Stimulated activated CD4-positive, alpha-beta T cell treated with anti-CD3 and anti-CD28 coated beads, Interleukin-12 subunit alpha, Interleukin-12 subunit beta, amount 100 ng/mL, for 24 hours (primary cell): Measurements from ENCODE around the gene IQSEC2.

Experiments
- DNase-seq, 2 experiments: peaks; one replicate each; pipeline ENCODE4 v3.0.0-alpha.2; 2020; ENCODE audit warnings: low read depth in 2 of 2

The IQSEC2 gene

DNA sequence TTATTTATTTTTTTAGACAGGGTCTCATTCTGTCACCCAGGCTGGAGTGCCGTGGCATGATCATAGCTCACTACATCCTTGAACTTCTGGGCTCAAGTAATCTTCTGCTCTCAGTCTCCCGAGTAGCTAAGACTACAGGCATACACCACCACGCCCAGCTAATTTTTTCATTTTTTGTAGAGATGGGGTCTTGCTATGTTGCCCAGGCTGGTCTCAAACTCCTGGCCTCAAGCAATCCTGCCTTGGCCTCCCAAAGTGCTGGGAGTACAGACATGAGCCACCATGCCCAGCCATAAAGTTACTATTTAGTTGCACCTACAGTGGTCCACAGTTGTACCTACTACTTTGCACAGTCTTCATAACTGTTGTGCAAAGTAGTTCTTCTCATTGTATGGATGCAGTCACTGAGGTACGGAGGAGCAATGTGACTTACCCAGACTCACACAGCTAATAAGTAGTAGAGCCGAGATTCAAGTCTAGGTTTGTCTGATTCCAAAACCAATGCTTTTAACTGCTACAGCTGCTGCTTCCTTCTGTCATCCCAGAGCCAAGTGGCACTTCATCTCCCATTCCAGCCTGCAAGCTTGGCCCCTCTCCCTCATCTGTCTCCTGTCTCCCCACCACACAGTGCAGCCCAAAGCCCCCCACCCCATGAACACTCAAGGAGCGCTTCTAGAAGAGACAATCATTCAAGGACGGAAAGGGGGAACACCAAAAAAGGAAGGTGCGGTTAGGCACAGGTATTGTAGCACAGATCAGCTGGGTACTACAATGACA is 24.0 kb upstream of the IQSEC2 start:
- no peak for DNase-seq

DNA sequence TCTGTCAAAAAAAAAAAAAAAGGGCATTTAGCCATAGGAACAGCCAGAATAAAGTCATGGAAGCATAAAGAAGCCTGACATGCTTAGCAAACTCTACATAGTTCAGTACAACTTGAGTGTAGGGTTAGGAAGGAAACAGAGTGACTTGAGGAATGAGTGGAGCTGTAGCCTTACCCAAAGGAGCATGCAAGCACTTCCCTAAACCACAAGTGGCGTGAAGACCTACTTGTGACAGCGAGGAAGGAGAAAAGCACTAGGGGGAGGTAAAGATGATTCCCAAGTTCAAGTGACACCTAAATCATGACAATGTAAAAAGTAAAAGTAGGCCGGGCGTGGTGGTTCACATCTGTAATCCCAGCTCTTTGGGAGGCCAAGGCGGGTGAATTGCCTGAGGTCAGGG is 21.8 kb upstream of the IQSEC2 start:
- DNase-seq = no peak

DNA sequence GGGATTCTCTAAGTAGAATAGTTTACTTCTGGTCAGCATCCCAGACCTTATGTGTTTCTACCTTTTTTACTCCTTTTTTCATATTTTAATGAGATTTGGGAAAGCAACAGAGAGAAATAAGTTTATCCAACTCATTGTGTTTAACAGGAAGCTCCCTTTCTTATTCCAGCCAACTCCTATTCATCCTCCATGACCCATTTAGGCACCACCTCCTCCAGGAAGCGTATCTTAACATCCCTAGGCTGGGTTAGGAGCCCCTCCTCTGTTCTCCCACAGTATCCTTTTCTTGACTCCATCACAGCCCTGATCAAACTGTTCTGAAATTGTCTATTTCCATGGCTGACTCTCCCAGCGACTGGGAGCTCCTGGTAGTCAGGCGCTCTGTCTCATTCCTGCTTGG is 18.8 kb upstream of the IQSEC2 start:
- DNase-seq = no peak

DNA sequence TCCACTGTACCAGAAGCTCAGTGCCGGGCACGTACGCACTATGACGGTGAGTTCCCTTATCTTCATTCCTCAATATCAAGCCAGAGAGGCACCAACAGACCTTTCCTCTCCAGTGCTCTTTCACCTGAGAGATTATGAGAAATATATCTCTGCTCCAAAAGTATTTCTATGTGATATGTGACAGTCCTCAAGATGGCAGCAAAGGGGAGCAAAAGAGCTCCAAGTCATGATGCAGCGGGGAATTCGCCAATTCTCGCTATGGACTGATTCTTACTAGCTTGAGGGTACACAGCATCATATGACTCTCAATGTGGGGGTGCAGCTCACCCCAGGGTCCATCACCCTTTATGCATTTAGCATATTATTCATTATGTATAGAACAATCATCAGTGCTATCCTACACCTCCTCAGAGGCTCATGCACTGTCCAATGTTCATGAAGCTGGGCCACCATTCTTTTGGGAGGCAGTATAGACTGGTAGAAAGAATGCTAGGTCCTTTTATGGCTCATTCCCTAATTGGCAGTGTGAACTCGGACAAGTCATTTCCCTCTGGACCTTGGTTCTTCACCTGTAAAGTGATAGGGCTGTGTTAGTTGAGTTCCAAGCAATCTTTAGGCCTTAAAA is 12.8 kb upstream of the IQSEC2 start:
- no peak for DNase-seq

DNA sequence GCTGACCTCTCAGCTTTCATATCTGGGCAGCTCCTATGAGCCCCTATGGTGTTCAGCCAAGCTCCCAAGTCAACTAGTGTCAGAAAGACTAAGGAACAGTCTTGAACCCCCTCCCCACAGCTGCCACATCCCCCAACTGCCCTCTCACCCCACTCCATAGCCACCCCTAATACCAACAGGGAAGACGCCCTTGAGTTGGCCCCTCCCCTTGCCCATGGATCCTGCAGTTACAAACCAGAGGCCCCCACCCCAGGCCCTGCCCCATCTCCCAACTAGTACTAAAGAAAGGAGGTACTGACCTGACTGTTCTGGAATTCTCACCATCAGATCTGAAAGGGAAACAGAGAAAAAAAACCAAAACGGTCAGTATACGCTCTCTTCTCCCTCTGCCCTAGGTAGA is 10.2 kb upstream of the IQSEC2 start:
- DNase-seq = no peak

DNA sequence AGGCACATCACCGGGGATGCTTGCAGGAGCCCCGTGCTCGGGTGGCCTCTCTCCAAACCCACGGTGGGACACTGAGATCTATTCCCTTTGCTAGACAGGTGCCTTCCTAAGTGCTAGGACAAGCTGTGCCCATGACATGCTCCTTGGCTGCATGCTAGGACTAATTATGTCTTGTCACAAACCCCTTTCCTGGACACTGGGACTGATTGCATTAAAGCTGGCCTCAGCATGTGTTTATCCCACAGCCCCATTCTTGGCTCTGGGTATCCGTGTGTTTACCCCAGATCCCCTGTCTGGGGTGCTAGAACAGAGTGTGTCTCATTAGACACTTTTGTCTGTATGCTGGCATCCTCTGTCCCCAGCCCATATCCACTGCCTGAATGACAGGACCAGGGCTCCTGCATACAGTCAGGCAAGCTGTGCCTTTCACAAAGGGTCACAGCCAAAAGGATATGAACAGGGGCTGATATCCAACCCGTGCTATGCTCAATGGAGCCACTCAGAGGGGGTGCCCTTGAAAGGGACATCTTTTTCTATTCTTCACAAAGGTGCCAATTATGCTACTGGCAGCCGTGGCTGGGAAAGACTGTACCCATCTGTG is 9.2 kb upstream of the IQSEC2 start:
- DNase-seq = no peak

DNA sequence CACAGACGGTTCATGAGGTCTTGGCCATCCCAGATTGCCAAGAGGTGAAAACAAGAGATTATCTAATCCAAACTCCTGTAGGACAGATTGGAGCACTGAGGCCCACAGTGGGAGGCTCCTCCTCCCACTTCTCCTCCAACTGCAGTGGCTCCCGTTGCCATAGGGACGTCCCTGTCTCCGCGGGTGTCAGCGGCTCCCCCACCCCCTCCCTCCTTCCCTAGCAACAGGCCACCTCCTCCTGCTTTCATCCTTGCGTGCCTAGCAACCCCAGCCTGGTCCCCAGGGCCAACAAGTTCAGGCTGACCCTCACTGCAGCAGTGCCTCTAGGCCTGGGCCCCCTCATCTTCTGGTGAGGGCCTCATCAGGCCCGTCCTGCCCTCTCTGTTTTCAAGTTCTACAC is 6.8 kb upstream of the IQSEC2 start:
- no peak for DNase-seq

DNA sequence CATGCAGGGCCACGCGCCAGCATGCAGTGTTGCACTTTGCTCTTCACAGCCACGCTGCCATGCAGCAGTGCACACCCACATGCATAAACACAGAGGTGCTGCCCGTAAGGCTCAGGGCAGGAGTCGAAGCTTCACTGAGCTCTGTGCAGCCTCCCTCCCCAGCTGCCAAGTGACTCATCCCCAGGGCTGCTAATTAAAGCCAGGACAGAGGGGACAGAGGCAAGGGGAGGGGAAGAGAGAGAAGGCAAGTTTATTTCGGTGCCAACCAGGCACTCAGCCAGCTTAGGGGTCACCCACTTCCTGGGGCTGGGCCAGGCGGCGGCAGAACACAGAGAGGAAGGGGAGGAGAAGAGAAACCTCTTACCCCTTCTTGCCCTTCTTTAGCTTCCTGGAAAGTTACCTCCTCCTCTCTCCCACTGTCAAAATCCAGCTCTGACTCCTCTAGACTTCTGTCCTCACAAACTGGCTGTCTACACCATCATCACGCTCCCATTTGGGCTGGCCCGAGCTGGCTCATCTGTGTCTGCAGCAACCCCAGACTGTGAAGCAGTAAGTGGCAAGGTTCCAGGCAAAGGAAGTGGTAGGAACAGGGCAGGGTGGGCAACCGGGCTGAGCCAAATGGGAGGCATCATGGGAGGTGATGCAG is 6.2 kb upstream of the IQSEC2 start:
- DNase-seq = no peak

DNA sequence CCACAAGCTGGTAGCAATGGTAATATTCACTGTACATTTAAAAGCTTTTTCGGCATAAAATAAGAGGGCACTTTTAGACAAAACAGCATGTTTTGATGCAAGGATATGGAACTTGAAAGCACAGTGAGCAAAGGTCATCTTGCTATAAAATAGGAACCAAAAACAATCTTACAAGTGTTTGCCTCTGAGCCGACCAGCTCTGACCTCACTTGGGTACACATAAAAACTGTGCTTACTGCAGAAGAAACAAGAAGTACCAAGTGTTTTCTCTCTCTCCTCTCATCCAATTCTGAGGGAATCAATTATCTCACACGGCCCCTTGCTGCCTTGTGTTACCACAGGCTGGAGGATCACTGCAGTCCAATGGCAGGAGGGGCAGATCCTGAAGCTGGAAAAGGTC is 4.8 kb upstream of the IQSEC2 start:
- DNase-seq = no peak

DNA sequence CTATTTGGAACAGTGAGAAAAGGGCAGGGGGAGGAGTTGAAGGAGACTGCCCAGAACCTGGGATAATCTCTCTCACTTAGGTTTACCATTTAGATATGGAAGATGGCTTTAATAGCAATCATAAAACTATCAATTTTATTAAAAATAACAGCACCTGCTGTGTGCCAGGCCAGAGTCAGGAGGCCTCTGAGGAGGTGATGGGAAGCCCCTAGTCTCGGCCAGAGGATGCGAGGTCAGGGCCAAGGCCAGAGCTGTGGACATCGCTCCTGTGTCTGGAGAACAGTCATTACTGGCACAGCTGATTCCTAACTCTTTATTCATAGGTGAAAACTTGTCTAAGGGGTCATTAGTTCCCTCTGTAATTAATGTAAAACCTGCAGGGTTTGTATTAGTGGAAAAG is 4.2 kb upstream of the IQSEC2 start:
- DNase-seq = no peak

DNA sequence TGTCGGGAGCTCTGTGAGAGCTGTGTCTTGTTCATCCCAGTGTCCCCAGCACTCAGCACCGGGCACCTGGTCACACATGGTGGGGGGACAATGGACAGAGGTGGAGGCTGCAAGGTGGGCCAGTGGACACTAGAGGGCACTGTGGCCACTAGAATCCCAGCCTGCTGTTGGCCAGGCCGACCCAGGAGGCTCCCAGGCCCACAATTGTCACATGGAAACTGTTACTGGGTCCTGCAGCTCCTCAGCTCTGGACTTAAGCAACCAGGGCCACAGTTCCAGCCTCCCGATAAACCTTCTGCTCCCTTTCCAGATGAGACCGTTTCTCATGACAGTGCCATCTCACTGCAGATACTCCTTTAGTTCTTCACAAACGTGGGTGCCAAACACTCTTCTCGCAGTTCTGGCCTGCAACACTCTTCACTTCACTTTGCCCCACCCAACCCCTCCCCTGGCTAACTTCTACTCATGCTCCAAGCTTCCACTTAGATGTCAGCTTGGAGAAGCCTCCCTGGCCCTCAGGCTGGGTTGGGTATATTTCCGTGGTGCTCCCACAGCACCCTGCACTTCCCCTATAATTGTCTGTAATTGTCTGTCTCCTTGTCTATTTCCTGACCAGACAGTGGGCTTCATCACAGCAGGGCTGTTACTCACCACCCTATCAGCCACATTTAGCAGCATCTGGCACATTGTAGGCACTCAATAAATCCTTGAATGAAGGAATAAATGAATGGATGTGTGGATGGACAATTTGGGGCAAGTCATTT is 3.5 kb upstream of the IQSEC2 start:
- peak in 1 of 2 experiments; percentile 47 for DNase-seq

DNA sequence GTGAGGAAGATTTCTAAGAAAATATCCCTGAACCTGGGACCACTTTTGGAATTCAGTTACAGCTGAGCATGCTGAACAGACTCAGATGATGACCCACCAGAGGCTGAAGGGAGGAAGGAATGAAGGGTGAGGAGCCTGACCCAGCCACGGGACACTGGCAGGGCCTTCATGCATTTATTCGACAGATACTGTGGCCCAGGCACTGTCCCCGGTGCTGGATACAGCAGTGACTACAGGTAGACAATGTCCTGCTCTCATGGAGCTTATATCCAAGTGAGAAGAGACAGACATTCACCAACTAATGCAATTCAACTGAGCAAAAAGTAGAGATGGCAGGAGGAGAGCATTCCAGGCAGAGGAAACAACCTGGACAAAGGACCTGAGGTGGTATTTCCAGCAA is 2.2 kb upstream of the IQSEC2 start:
- no peak for DNase-seq

DNA sequence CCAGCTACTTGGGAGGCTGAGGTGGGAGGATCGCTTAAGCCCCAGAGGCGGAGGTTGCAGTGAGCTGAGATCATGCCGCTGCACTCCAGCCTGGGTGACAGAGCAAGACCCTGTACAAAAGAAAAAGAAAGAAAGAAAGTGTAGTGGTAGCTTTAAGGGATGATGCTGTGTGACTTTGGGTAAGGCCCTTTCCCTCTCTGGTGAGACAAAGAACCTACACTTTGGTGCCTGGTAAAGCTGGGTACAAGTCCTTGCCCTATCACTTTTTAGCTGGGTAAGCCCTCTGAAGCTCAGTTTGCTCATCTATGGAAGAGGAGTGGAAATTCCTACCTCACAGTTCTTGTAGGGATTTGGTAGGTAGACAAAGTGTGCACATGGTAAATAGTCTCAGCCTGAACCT is 1.7 kb upstream of the IQSEC2 start:
- DNase-seq = no peak

DNA sequence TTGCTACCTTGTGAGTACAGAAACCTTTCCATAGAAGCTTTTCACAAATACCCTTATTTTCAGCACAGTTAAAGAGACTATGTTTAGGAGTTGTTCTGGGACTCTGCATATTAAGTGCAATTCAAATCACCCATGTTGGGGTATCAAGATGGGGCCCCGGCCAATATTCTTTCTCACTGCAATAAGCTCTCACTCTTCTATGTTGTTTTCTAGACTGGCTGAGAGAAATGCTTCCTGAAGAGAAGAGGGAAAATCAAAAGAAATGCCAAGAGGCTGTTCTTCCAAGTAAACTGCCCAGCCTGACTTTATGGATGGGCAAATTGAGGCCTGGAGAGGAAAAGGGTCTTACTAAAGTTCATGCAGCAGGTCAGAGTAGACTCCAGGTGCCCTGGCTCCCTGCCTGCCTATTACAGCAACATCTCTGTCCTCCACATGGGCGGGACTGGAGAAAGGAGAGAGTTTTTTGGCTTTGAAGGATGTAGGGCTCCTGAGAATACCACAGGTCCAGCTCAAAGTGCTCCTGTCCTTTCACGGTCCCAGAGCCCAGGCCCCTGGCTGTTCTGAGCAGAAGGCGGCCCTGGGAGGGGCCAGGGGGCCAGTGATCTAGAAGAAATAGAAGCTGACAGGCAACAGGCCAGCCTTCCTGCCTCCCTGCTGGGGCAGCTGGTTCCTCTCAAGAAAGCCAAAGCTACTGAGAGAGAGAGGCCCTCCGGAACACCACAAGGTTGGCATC is 745 bp upstream of the IQSEC2 start:
- DNase-seq = no peak

DNA sequence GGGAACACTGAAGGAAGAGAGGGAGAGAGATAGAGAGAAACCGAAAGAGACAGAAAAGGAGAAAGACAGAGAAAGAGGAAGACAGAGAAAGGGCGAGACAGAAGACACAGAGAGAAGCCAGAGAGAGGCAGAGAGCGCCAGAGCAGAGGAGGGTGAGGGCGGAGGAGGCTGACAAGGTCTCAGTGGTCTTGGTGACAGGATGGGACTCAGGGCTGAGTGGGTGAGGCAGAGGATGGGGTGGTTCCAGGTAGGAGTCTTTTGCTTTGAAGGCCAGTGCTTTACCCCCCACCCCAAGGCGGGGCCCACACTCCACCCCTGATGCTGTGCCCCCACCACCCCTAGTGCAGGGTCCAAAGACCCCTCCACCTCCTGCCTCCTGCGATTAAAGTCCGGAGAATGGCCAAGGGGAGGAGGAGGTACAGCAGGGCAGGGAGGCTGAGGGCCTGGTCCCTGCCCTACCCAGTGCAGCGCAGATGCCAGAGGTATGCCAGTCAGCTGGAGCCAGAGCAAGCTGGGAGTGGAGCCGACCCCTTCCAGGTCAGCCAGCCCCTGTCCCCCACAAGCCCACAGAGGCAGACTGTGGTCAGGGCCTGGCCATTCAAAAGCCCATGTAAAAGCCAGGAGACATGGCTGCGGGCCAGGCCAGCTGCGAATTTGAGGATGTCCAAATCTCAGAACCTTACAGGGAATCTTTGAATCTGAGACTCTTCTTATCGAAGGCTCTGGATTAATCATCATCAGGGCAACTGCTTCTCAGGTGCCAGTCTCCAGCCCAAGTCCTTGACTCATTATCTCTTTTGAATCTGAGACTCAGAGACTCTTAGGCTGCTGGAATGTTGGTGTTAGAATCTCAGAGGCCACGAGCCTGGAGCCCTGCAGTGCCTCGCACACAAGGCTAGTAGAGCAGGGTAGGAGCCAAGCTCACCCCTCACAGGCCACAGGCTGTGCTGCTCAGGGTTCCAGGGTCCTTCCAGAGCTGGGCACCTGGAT is 758 bp downstream of the IQSEC2 start:
- no peak for DNase-seq

DNA sequence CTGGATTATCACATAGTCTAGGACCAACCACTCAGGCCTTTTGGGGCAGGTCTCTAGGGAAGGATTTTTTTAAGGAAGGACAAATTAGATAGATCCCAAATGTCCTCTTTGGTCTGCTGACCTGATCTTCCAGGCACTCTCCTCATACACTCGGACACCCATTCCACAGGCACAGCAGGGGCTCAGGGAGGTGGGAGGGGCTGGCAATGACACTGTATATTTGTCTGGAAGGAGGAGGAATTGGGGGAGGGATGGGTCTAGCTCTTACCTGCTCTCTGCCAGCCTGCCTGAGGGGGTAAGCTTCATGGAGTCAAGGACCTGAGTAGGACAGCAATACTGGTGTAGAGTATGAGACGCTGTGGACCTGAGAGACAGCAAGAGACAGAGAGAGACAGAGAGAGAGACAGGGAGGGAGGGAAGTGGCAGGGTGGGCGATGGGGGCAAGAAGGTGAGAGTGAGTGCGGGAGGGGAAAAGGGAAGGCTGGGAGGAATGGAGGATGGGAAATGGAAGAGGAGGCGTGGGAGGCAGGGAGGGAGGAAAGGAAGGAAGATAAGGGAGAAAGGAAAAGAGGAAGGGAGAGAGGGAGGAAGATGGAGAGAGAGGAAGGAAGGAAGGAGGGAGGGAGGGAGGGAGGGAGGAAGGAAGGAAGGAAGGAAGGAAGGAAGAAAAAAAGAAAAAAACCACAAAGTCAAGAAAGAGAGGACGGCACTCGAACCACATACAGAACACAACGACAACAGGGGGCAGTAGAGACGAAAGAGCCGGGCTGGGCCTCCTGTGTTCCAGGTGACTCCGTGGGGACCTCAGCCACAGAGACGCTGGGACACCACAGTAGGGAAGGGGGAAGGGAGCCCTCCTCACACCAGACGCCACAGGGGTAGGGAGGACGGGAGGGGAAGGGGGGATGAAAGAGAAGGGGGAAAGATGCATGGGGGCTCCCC is 1.8 kb downstream of the IQSEC2 start:
- no peak for DNase-seq

DNA sequence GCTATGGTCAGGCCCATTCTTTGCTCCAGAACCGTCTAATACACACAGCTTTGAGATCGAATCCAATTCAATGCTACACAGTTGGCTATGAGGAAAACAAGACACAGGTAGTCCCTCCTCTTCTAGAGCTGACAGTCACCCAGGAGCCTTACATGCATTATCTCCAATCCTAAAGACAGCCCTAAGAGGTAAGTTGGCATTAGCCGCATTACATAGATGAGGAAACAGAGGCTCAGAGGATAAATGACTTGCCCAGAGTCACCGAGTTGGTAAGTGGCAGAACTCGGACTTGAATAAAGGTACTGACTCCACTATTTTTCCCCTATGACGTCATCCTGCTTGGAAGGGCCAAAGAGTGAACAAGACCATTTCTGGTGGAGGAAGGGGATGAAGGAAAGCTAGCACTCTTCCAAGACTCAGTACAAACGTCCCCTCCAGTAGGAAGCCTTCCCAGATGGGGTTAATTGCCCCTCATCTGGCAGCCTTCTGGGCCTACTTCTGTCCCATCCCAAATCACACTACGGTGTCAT is 8.5 kb downstream of the IQSEC2 start:
- no peak for DNase-seq

DNA sequence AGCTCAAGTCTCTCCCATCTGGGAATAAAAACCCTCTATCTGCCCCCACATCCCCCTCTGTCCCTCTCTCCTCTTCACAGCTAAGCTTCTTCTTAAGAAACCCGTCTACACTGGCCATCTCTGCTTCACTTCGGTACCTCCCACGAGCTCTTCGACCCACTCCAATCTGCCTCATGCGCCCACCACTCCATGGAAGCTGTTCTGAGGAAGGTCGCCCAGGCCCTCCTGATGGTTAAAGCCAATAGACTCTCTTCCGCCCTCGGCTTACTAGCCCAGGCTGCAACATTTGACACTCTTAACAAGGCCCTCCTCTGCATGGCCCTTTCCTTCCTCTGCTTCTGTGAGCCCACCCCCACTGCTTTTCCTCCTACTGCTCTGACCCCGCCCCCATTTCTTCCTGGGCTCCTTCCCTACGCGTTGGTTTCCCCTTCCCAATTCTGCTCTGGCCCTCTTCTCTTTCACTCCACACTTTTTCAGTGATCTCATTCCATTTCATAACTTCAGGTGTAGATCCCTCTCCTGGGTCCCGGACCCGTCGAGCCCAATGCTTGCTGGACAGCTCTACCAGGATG is 11.8 kb downstream of the IQSEC2 start:
- no peak for DNase-seq
